Nephron (organoid): ENCODE results near the gene CABCOCO1.
A peak's percentile ranks its signal among the peaks of the same experiment; 100 is the strongest.

Experiments
- H3K27ac Mint-ChIP-seq, 3 experiments: 2 replicates each; pipeline ENCODE4 v1.8.0; 2020; ENCODE audit warnings: mixed read lengths in 3 of 3, mild to moderate bottlenecking in 2 of 3, moderate library complexity in 1 of 3
- H3K27me3 Mint-ChIP-seq: 2 replicates; pipeline ENCODE4 v1.8.0; 2021; ENCODE audit warnings: low read depth, mild to moderate bottlenecking, moderate library complexity, mixed read lengths
- H3K36me3 Mint-ChIP-seq: 2 replicates; pipeline ENCODE4 v1.8.0; 2020; ENCODE audit warnings: low read depth, mixed read lengths
- H3K4me1 Mint-ChIP-seq: 2 replicates; pipeline ENCODE4 v1.8.0; 2020; ENCODE audit warnings: mixed read lengths
- H3K4me3 Mint-ChIP-seq, 3 experiments: 2 replicates each; pipeline ENCODE4 v1.8.0; 2020; ENCODE audit warnings: mild to moderate bottlenecking in 3 of 3, mixed read lengths in 3 of 3, moderate library complexity in 2 of 3
- H3K9me3 Mint-ChIP-seq: 2 replicates; pipeline ENCODE4 v1.8.0; 2020; ENCODE audit warnings: mixed read lengths
- CTCF ChIP-seq, 3 experiments: fragments of 200-600 bp; sonication (generic); IDR thresholded peaks; one replicate each; pipeline ENCODE4 v1.5.0; 2021; ENCODE audit warnings: antibody characterized with exemption in 3 of 3; ENCODE audit not compliant: unreplicated experiment in 3 of 3

Gene CABCOCO1

DNA sequence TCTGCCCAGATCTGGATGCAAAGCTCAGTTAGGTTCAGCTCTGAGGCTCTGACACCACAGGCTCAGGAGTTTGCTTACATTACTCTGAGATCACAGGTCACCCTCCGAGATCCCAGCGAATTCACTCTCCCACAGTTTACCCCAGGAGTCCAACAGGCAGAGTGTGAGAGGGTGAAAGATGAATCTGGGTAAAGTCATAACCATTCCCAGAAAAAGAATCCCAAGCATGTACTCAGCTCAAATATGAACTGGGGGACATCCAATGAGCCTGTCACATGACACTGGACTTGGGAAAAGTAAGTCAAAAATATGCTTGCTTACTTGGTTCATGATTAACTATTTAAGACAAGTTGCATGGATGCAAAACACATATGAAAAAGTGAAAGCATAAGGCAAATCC is 128.5 kb downstream of the CABCOCO1 start:
- Mint-ChIP-seq H3K4me3 (no peak overlapping the region), H3K27me3 (no peaks in the 10 kb centered on the region), H3K4me1 (peaks cover 49% of the 10 kb centered on the region), H3K36me3 (no peaks in the 10 kb centered on the region), H3K9me3 (no peaks in the 10 kb centered on the region), H3K27ac (no peak overlapping the region)
- TF ChIP-seq CTCF (IDR thresholded peaks at IDR 0.05; ENCODE audit: unreplicated experiment in 3 of 3): no peak

DNA sequence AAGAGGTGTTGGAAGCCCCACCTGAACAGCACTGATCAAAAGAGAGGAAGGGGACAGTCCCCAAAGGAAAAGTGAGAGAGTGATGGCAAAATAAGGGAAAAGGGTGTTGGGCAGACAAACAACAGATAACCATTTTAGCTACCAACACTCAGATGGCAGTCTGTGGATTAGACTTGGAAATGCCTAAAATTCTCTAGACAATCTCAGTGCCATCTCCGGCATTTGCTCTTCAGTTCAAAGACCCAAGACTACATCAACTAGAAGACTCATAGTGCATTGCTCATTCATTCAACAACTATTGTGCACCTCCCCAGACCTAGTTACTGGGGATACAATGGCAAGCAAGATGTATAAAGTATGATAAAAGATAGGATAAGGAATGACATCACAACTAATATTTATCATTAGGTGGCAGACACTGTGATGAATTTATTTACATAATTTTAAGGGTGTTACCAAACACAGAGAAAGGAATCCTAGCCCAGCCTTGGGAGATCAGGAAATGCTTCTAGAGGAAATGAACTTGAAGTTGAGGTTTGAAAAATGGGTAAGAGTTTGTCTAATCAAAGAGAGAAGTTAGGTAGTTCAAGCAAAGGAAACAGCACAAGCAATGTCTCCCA is 129.5 kb downstream of the CABCOCO1 start:
- H3K36me3 Mint-ChIP-seq: no peaks in the 10 kb centered on the region
- peaks cover 43% of the 10 kb centered on the region for H3K4me1 Mint-ChIP-seq
- no peaks in the 10 kb centered on the region for H3K27me3 Mint-ChIP-seq
- H3K27ac Mint-ChIP-seq: no peak overlapping the region
- TF ChIP-seq CTCF (IDR thresholded peaks at IDR 0.05; ENCODE audit: unreplicated experiment in 3 of 3): no peak
- H3K4me3 Mint-ChIP-seq: no peak overlapping the region
- no peaks in the 10 kb centered on the region for H3K9me3 Mint-ChIP-seq

DNA sequence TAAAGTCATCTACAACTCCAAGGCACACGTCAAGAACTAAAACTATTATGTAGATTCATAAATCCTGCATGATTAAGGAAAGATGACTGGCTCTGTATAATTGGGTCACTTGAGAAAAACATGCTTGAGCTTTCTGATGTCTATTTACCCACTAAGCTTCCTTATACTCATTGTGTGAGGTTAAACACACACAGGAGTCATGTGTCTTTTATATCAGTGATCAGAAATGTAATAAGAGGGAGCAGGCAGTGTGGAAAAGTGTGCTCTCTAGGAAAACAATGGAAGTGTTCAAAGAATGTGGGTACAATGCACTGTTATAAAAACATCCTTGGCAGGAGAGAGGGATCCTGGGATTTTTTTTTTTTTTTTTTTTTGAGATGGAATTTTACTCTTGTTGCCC is 130.2 kb downstream of the CABCOCO1 start:
- H3K27ac Mint-ChIP-seq: peak overlapping the region in 2 of 3 experiments; percentile 45 to 58
- H3K36me3 Mint-ChIP-seq: no peaks in the 10 kb centered on the region
- no peaks in the 10 kb centered on the region for H3K27me3 Mint-ChIP-seq
- no peak overlapping the region for H3K4me3 Mint-ChIP-seq
- H3K4me1 Mint-ChIP-seq: peaks cover 39% of the 10 kb centered on the region
- TF ChIP-seq CTCF (IDR thresholded peaks at IDR 0.05; ENCODE audit: unreplicated experiment in 3 of 3): no peak
- no peaks in the 10 kb centered on the region for H3K9me3 Mint-ChIP-seq

DNA sequence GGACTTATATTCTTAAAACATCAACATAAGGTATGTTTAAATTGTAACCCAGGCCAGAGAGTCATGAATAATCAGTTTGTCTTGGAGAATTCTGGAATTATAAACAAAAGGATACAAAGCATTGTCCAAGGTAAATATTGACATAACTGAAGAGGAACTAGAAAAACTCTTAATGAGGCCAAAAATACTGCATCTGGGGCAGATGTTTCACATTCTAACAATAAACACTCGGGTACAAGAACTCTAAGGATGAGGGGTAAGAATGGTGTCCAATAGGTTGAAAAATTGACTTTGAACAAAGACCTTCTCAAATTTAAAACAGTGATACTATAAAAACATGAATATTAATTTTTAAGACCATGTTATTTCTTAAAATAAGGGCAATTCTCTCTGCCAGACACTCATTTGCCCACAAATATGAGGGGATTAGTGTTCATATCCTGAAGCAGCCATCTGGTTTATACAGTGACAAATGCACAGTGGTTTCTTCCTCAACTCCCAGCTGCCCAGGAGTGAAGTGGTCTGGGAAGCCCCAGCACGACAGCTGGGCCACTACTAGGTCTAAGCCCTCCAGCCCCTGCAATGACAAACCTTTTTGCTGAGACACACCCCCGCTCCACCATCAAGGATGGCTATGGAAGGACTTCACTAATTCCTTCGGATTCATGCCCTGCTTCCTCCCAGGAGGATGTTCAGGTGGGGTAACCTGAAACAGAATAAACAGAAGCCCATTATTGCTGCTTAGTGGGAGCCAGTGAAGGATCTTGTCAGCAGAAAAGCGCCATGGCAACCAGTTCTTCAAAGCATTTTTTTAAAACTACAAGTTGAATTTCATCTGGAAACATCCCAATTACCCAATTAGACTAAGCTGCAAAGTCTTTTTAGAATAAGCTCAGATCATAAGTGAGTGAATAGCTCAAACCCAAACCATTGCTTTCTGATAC is 131.3 kb downstream of the CABCOCO1 start:
- Mint-ChIP-seq H3K36me3 (no peaks in the 10 kb centered on the region), H3K4me1 (peaks cover 44% of the 10 kb centered on the region), H3K27me3 (no peaks in the 10 kb centered on the region), H3K9me3 (no peaks in the 10 kb centered on the region), H3K4me3 (no peak overlapping the region), H3K27ac (peak overlapping the region; percentile 35 to 76 (median 56))
- no peak for TF ChIP-seq CTCF (IDR thresholded peaks at IDR 0.05; ENCODE audit: unreplicated experiment in 3 of 3)

- Mint-ChIP-seq H3K27me3 (no peaks in the 10 kb centered on the region), H3K4me3 (no peak overlapping the region), H3K27ac (peak overlapping the region in 2 of 3 experiments; percentile 48 to 52), H3K9me3 (no peaks in the 10 kb centered on the region), H3K4me1 (peaks cover 40% of the 10 kb centered on the region), H3K36me3 (no peaks in the 10 kb centered on the region)
- no peak for TF ChIP-seq CTCF (IDR thresholded peaks at IDR 0.05; ENCODE audit: unreplicated experiment in 3 of 3)
Measured at GRCh38 chr10:61795147-61795546, 132.4 kb downstream of the CABCOCO1 start.
